Fibroblast of lung (primary cell): ENCODE results near the gene SEC23A.
A peak's percentile ranks its signal among the peaks of the same experiment; 100 is the strongest.

Experiments
- CTCF ChIP-seq, 2 donors: IDR thresholded peaks in 1 of 2; conservative IDR thresholded peaks in 1 of 2; 1 replicate in 1 of 2; 2 replicates in 1 of 2; pipeline ENCODE4 v1.5.1; 2011 to 2012; ENCODE audit warnings: low read length in 2 of 2, control low read depth in 1 of 2, inconsistent platforms in 1 of 2, low read depth in 1 of 2, mild to moderate bottlenecking in 1 of 2
- EZH2 ChIP-seq: IDR thresholded peaks from 2 replicates; pipeline ENCODE4 v1.5.1; 2012; ENCODE audit warnings: low read length, control low read depth, mild to moderate bottlenecking; ENCODE audit errors: missing control alignments

- peak; percentile 25 to 49 for TF ChIP-seq CTCF (conservative IDR thresholded peaks at IDR 0.05 in 1 of 2, IDR thresholded peaks at IDR 0.05 in 1 of 2; ENCODE audit: low read depth in 1 of 2, low read length in 2 of 2)
- TF ChIP-seq EZH2: no peak
These were observed 68.3 kb downstream of the SEC23A start for GRCh38 chr14:39034481-39035296.
